ENCODE data around the gene TMEM229B. TPM values are rescaled to one million over a fixed set of nuclear protein-coding genes. Genes with fewer than 3 reads are reported as not detected.

TMEM229B gene
- total and polyA plus RNA-seq, 4 donors = 0.40 to 2.0 (median 1.6) TPM

GRCh38 chr14:67441672-67442071 lies 46.8 kb downstream of the TMEM229B start:
- Histone ChIP-seq H3K27ac (ENCODE audit: low read depth in 1 of 2, low read length in 2 of 2) (no peak overlapping the region), H3K4me3 (ENCODE audit: low read depth in 1 of 3, low read length in 3 of 3) (no peak overlapping the region), H3K27me3 (ENCODE audit: control insufficient read depth in 4 of 4, insufficient read depth in 4 of 4, low read length in 3 of 4) (no peaks in the 10 kb centered on the region), H3K9ac (ENCODE audit: low read depth in 1 of 2, low read length in 2 of 2) (no peak overlapping the region), H3K9me3 (ENCODE audit: control insufficient read depth in 4 of 4, low read length in 3 of 4) (no peaks in the 10 kb centered on the region), H3K36me3 (ENCODE audit: control insufficient read depth in 4 of 4, insufficient read depth in 3 of 4, low read depth in 1 of 4, low read length in 3 of 4) (no peaks in the 10 kb centered on the region), H3K4me1 (ENCODE audit: control insufficient read depth in 4 of 4, insufficient read depth in 4 of 4, low read length in 3 of 4) (no peaks in the 10 kb centered on the region)
- DNase-seq (ENCODE audit: low spot score) = no peak
- 92% methylated on average over 8 of the region's 8 CpGs for WGBS
- TF ChIP-seq FOXA2 (IDR thresholded peaks at IDR 0.05) = no peak
- TF ChIP-seq RAD21 (IDR thresholded peaks at IDR 0.05) = no peak
- TF ChIP-seq SP1 (IDR thresholded peaks at IDR 0.05) = no peak
- TF ChIP-seq ATF3 (IDR thresholded peaks at IDR 0.05) = no peak
- no peak for TF ChIP-seq YY1 (IDR thresholded peaks at IDR 0.05)
- no peak for TF ChIP-seq FOXA1 (IDR thresholded peaks at IDR 0.05)
- no peak for TF ChIP-seq HNF4A (conservative IDR thresholded peaks at IDR 0.05)
- TF ChIP-seq NR2F2 (IDR thresholded peaks at IDR 0.05) = no peak
- no peak for TF ChIP-seq JUND (IDR thresholded peaks at IDR 0.05)
- TF ChIP-seq CTCF (IDR thresholded peaks at IDR 0.05; ENCODE audit: low read depth, low read length, missing input control) = no peak

GRCh38 chr14:67441256-67441655 lies 47.3 kb downstream of the TMEM229B start:
- no peak overlapping the region for H3K27ac ChIP-seq (ENCODE audit: low read depth in 1 of 2, low read length in 2 of 2)
- DNase-seq (ENCODE audit: low spot score) = no peak
- H3K27me3 ChIP-seq (ENCODE audit: control insufficient read depth in 4 of 4, insufficient read depth in 4 of 4, low read length in 3 of 4) = no peaks in the 10 kb centered on the region
- no peak for TF ChIP-seq GABPA (IDR thresholded peaks at IDR 0.05 in 1 of 2, conservative IDR thresholded peaks at IDR 0.05 in 1 of 2)
- no peak for TF ChIP-seq ZBTB33 (IDR thresholded peaks at IDR 0.05)
- no peak for TF ChIP-seq JUND (IDR thresholded peaks at IDR 0.05)
- no peak for TF ChIP-seq FOXA2 (IDR thresholded peaks at IDR 0.05)
- no peak for TF ChIP-seq RAD21 (IDR thresholded peaks at IDR 0.05)
- TF ChIP-seq RXRA (IDR thresholded peaks at IDR 0.05) = no peak
- TF ChIP-seq TAF1 (conservative IDR thresholded peaks at IDR 0.05) = no peak
- no peak for TF ChIP-seq HNF4G (IDR thresholded peaks at IDR 0.05)
- TF ChIP-seq HNF4A (conservative IDR thresholded peaks at IDR 0.05) = no peak
- no peak for TF ChIP-seq NR2F2 (IDR thresholded peaks at IDR 0.05)
- TF ChIP-seq REST (IDR thresholded peaks at IDR 0.05) = no peak
- no peak for TF ChIP-seq ATF3 (IDR thresholded peaks at IDR 0.05)
- TF ChIP-seq EGR1 (IDR thresholded peaks at IDR 0.05; ENCODE audit: low read depth in 2 of 2) = no peak
- no peak overlapping the region for H3K4me3 ChIP-seq (ENCODE audit: low read depth in 1 of 3, low read length in 3 of 3)
- no peaks in the 10 kb centered on the region for H3K4me1 ChIP-seq (ENCODE audit: control insufficient read depth in 4 of 4, insufficient read depth in 4 of 4, low read length in 3 of 4)
- H3K9me3 ChIP-seq (ENCODE audit: control insufficient read depth in 4 of 4, low read length in 3 of 4) = no peaks in the 10 kb centered on the region
- no peaks in the 10 kb centered on the region for H3K36me3 ChIP-seq (ENCODE audit: control insufficient read depth in 4 of 4, insufficient read depth in 3 of 4, low read depth in 1 of 4, low read length in 3 of 4)
- no peak overlapping the region for H3K9ac ChIP-seq (ENCODE audit: low read depth in 1 of 2, low read length in 2 of 2)
- WGBS = 86% methylated on average over 2 of the region's 2 CpGs

Measured in liver (tissue), 9 donors.